GM12878 (cell line): ENCODE results near the gene PTGIS. TPM values are rescaled to one million over a fixed set of nuclear protein-coding genes. Genes with fewer than 3 reads are reported as not detected.

Source experiments
- ATAC-seq: fragments of 200-7000 bp; cut with Tn5 transposase; 3 replicates; pipeline ENCODE4 v1.9.1; 2020; ENCODE audit warnings: mild to moderate bottlenecking, moderate library complexity
- BruUV-seq: library from RNA; stranded (reverse); fragments of 400-500 nt; replicated peaks from 2 replicates; lab custom pipeline; 2021; lab: Mats Ljungman, UMichigan
- CTCF ChIA-PET: fragments of 300-600 bp; sonication (Branson Sonifier 250); formaldehyde crosslinking; extraction: SDS; loops from one replicate; lab custom pipeline; 2021; ENCODE audit warnings: inconsistent platforms; lab: Yijun Ruan, JAX
- POLR2A ChIA-PET: fragments of 350-600 bp; formaldehyde crosslinking; extraction: SDS; loops from one replicate; lab custom pipeline; 2021; ENCODE audit warnings: inconsistent platforms; lab: Charles Lee
- RAD21 ChIA-PET: fragments of 300-600 bp; sonication (Branson Sonifier 250); formaldehyde crosslinking; loops from one replicate; lab custom pipeline; 2023; ENCODE audit warnings: antibody characterized with exemption; ENCODE audit not compliant: unreplicated experiment; lab: Charles Lee
- SMC1A ChIA-PET: fragments of 300-600 bp; sonication (Branson Sonifier 250); formaldehyde crosslinking; loops from one replicate; lab custom pipeline; 2023; ENCODE audit not compliant: unreplicated experiment, uncharacterized antibody; lab: Charles Lee
- DNase-seq: peaks from one replicate; pipeline ENCODE4 v3.0.0-alpha.2; 2011; ENCODE audit warnings: low read depth, low spot score
- FAIRE-seq: peaks from 3 replicates; lab custom pipeline; 2011; peaks lifted over from hg19 to GRCh38; lab: Jason Lieb, UNC
- H2AFZ ChIP-seq: 2 replicates; pipeline ENCODE4 v1.6.0; 2011; ENCODE audit warnings: low read depth, low read length, control low read depth; ENCODE audit not compliant: control insufficient read depth
- H3K27ac ChIP-seq: 2 replicates; pipeline ENCODE4 v1.5.1; 2011; ENCODE audit warnings: control low read depth; ENCODE audit not compliant: control insufficient read depth, insufficient read depth
- H3K27me3 ChIP-seq, 2 experiments: replicated peaks in 1 of 2; 2 replicates each; pipeline versions ENCODE4 v1.6.0 to v1.6.1; 2011; ENCODE audit warnings: low read length in 1 of 2; ENCODE audit not compliant: control insufficient read depth in 2 of 2, insufficient read depth in 2 of 2
- H3K36me3 ChIP-seq, 2 experiments: 2 replicates each; pipeline ENCODE4 v1.5.1; 2011; ENCODE audit warnings: low read length in 1 of 2; ENCODE audit not compliant: control insufficient read depth in 2 of 2, insufficient read depth in 2 of 2
- H3K4me1 ChIP-seq: 2 replicates; pipeline ENCODE4 v1.6.1; 2011; ENCODE audit warnings: mild to moderate bottlenecking, low read length, moderate library complexity, mixed read lengths; ENCODE audit not compliant: control insufficient read depth, insufficient read depth
- H3K4me2 ChIP-seq: 2 replicates; pipeline ENCODE4 v1.6.0; 2011; ENCODE audit warnings: control low read depth; ENCODE audit not compliant: control insufficient read depth, insufficient read depth
- H3K4me3 ChIP-seq: fragments of 200-600 bp; sonication (generic); 2 replicates; pipeline ENCODE4 v1.5.1; 2016
- H3K79me2 ChIP-seq: 2 replicates; pipeline ENCODE4 v1.6.0; 2011; ENCODE audit warnings: low read length; ENCODE audit not compliant: control insufficient read depth, insufficient read depth
- H3K9ac ChIP-seq: 2 replicates; pipeline ENCODE4 v1.8.0; 2011; ENCODE audit warnings: low read length, control low read depth, mixed read lengths; ENCODE audit not compliant: control insufficient read depth, insufficient read depth
- H3K9me3 ChIP-seq: replicated peaks from 3 replicates; pipeline ENCODE4 v1.5.1; 2011; ENCODE audit warnings: mild to moderate bottlenecking, low read length; ENCODE audit not compliant: control insufficient read depth, insufficient read depth
- H4K20me1 ChIP-seq: 2 replicates; pipeline ENCODE4 v1.6.0; 2011; ENCODE audit not compliant: control insufficient read depth, insufficient read depth
- EZH2 ChIP-seq: IDR thresholded peaks from 2 replicates; pipeline ENCODE4 v1.6.1; 2012; ENCODE audit warnings: low read depth, mild to moderate bottlenecking, control low read depth, inconsistent platforms, low read length, borderline replicate concordance; ENCODE audit not compliant: control insufficient read depth
- FOS ChIP-seq: IDR thresholded peaks from 3 replicates; pipeline ENCODE4 v1.6.1; 2011; ENCODE audit warnings: borderline replicate concordance; ENCODE audit not compliant: insufficient read length; ENCODE audit errors: extremely low read depth
- HCFC1 ChIP-seq: fragments of 150-350 bp; IDR thresholded peaks from 2 replicates; pipeline ENCODE4 v1.6.1; 2014; ENCODE audit warnings: low read length
- NFYA ChIP-seq: IDR thresholded peaks from 2 replicates; pipeline ENCODE4 v1.6.1; 2011; ENCODE audit warnings: low read depth, mild to moderate bottlenecking, low read length, improper control_type of control experiment, borderline replicate concordance
- POLR2A ChIP-seq: IDR thresholded peaks from 2 replicates; pipeline ENCODE4 v1.6.1; 2011; ENCODE audit warnings: low read depth, mild to moderate bottlenecking, low read length
- SUZ12 ChIP-seq: fragments of 200-600 bp; sonication (generic); IDR thresholded peaks from one replicate; pipeline ENCODE4 v1.6.1; 2018; ENCODE audit warnings: antibody characterized with exemption, mild to moderate bottlenecking; ENCODE audit not compliant: unreplicated experiment
- TAF1 ChIP-seq: IDR thresholded peaks from 2 replicates; pipeline ENCODE4 v1.6.1; 2011; ENCODE audit warnings: mild to moderate bottlenecking, low read depth, low read length, borderline replicate concordance
- TBL1XR1 ChIP-seq: IDR thresholded peaks from 2 replicates; pipeline ENCODE4 v1.6.1; 2012; ENCODE audit warnings: low read depth, low read length, improper control_type of control experiment
- ZNF622 ChIP-seq: fragments of 450-650 bp; IDR thresholded peaks from 2 replicates; pipeline ENCODE4 v1.6.1; 2017; ENCODE audit warnings: mild to moderate bottlenecking, inconsistent platforms
- WGBS: methylation state at CpG from one replicate; pipeline ENCODE4 v1.1.6; 2016; ENCODE audit warnings: low lambda C conversion rate; ENCODE audit not compliant: insufficient replicate concordance, insufficient coverage; ENCODE audit errors: missing lambda C conversion rate; 5-methylcytosine and 5-hydroxymethylcytosine counted together
- in situ Hi-C: fragments of 300-500 bp; cut with MboI; formaldehyde crosslinking; loops from 9 replicates; pipeline ENCODE4 v1.14.3; 2018; ENCODE audit warnings: mixed read lengths
- intact Hi-C: fragments of 100-400 bp; cut with micrococcal nuclease; formaldehyde crosslinking; loops from one replicate; pipeline ENCODE4 v1.14.2; 2022; ENCODE audit not compliant: unreplicated experiment
- polyA plus RNA-seq, 11 experiments: library from polyadenylated mRNA; depleted of rRNA in 4 of 11; unstranded in 6 of 11; stranded (reverse) in 5 of 11; fragments of >200 nt; fragmentation: Nextera tagmentation in 4 of 11; fragmentation: Illumina TruSeq in 1 of 11; extraction: Ambion mirVana in 4 of 11; extraction: Trizol in 1 of 11; gene quantifications; 1 replicate in 1 of 11; 2 replicates in 10 of 11; pipeline versions ENCODE4 v1.2.1 to v1.2.3, GENCODE V29; 2011 to 2016; ENCODE audit warnings: inconsistent platforms in 2 of 11, missing spikeins in 2 of 11, low read depth in 1 of 11
- total RNA-seq, 4 experiments: library from RNA; depleted of rRNA in 3 of 4; stranded (reverse); fragments of >200 nt in 3 of 4; fragmentation: Illumina TruSeq in 1 of 4; extraction: Trizol in 1 of 4; gene quantifications; 2 replicates each; pipeline versions ENCODE4 v1.2.1 to v1.2.3, GENCODE V29; 2013 to 2021
- TF ChIP-seq, protein P1 (sequence below), 3 experiments: IDR thresholded peaks in 2 of 3; conservative IDR thresholded peaks in 1 of 3; 2 replicates each; pipeline ENCODE4 v1.5.1; 2011; ENCODE audit warnings: low read depth in 3 of 3, low read length in 3 of 3, mild to moderate bottlenecking in 3 of 3, control low read depth in 2 of 3, moderate library complexity in 2 of 3, inconsistent platforms in 1 of 3, mixed read lengths in 1 of 3; ENCODE audit not compliant: control insufficient read depth in 2 of 3, insufficient read depth in 1 of 3; ENCODE audit errors: extremely low read depth in 1 of 3
- TF ChIP-seq, protein P2 (sequence below): fragments of 450-650 bp; IDR thresholded peaks from 2 replicates; pipeline ENCODE4 v1.6.1; 2017; ENCODE audit warnings: mild to moderate bottlenecking, low read depth, inconsistent platforms; ENCODE audit not compliant: poor library complexity, severe bottlenecking
- TF ChIP-seq, protein P3 (sequence below): fragments of 450-650 bp; IDR thresholded peaks from 2 replicates; pipeline ENCODE4 v1.6.1; 2016; ENCODE audit warnings: mild to moderate bottlenecking
- TF ChIP-seq, protein P4 (sequence below): IDR thresholded peaks from 2 replicates; pipeline ENCODE4 v1.6.1; 2011; ENCODE audit warnings: mild to moderate bottlenecking, low read depth, low read length, moderate library complexity; ENCODE audit not compliant: insufficient replicate concordance
- TF ChIP-seq, protein P5 (sequence below): fragments of 450-650 bp; IDR thresholded peaks from 2 replicates; pipeline ENCODE4 v1.6.1; 2018; ENCODE audit warnings: borderline replicate concordance, mild to moderate bottlenecking; ENCODE audit not compliant: partially characterized antibody

The PTGIS gene
- total and polyA plus RNA-seq, 10 of the 15 experiments (the other 5 are each of a cell fraction or from before 2014, with no cell fraction given) = 0.10 TPM; not detected in 9

DNA sequence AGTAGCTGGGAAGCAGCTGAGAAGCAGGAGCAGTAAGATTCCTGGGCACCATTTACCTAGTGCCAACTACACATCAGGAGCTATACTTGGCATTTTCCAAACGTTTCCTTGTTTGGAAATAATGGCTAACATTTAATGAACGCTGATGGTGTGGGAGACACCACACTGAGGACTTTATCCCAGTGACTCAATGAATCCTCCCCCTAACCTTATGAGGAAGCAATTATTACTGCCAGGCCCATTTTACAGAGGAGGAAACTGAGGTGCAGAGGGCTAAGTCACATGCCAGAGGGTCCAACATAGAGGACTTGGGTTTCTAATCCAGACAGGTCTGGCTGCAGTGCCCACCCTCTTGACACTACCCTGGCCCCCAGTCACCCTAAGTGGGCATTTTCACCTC, 6.1 kb downstream of the PTGIS start (continued):
- TF ChIP-seq, protein P1, sequence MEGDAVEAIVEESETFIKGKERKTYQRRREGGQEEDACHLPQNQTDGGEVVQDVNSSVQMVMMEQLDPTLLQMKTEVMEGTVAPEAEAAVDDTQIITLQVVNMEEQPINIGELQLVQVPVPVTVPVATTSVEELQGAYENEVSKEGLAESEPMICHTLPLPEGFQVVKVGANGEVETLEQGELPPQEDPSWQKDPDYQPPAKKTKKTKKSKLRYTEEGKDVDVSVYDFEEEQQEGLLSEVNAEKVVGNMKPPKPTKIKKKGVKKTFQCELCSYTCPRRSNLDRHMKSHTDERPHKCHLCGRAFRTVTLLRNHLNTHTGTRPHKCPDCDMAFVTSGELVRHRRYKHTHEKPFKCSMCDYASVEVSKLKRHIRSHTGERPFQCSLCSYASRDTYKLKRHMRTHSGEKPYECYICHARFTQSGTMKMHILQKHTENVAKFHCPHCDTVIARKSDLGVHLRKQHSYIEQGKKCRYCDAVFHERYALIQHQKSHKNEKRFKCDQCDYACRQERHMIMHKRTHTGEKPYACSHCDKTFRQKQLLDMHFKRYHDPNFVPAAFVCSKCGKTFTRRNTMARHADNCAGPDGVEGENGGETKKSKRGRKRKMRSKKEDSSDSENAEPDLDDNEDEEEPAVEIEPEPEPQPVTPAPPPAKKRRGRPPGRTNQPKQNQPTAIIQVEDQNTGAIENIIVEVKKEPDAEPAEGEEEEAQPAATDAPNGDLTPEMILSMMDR (IDR thresholded peaks at IDR 0.05 in 2 of 3, conservative IDR thresholded peaks at IDR 0.05 in 1 of 3; ENCODE audit: control insufficient read depth in 2 of 3, extremely low read depth in 1 of 3, insufficient read depth in 1 of 3, low read depth in 3 of 3, low read length in 3 of 3) = no peak
- TF ChIP-seq HCFC1 = no peak
- TF ChIP-seq, protein P2, sequence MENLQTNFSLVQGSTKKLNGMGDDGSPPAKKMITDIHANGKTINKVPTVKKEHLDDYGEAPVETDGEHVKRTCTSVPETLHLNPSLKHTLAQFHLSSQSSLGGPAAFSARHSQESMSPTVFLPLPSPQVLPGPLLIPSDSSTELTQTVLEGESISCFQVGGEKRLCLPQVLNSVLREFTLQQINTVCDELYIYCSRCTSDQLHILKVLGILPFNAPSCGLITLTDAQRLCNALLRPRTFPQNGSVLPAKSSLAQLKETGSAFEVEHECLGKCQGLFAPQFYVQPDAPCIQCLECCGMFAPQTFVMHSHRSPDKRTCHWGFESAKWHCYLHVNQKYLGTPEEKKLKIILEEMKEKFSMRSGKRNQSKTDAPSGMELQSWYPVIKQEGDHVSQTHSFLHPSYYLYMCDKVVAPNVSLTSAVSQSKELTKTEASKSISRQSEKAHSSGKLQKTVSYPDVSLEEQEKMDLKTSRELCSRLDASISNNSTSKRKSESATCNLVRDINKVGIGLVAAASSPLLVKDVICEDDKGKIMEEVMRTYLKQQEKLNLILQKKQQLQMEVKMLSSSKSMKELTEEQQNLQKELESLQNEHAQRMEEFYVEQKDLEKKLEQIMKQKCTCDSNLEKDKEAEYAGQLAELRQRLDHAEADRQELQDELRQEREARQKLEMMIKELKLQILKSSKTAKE = no peak
- no peak for TF ChIP-seq EZH2
- TF ChIP-seq POLR2A = no peak

DNA sequence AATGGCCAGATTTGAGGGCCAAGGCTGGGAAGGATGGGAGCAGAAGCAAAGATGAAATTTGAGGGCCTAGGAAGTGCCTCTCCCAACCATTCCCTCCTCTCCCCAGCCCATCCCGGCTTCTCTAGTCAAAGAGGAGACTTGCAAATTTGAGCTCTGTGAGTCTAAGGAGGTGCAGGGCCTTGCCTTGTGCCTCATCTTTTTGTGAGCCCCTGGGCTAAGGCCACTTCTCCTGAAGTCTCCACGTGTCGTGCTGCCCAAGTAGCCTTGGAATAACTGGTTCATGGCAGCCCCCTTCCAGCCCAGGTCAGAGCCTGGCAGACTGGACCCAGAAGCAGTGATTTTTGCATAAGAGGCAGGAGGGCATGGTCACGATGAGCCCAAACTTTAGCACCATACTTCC, 6.7 kb downstream of the PTGIS start:
- H3K4me2 ChIP-seq = no peak overlapping the region
- ChIA-PET CTCF (no interaction called here), POLR2A (no interaction called here), SMC1A (no interaction called here), RAD21 (no interaction called here)
- no TSS peak for BruUV-seq
- H3K79me2 ChIP-seq = no peaks in the 10 kb centered on the region
- no peak overlapping the region for H2AFZ ChIP-seq
- FAIRE-seq (no peak), DNase-seq (no peak), ATAC-seq (no peak)
- peaks cover 2 to 3% of the 10 kb centered on the region in 2 experiments; a peak in 3 of 4 replicates for H3K27me3 ChIP-seq
- WGBS = 26% methylated on average over 4 of the region's 4 CpGs
- no peaks in the 10 kb centered on the region for H4K20me1 ChIP-seq
- H3K9me3 ChIP-seq = no peaks in the 10 kb centered on the region
- no peak overlapping the region for H3K4me3 ChIP-seq
- H3K4me1 ChIP-seq = no peaks in the 10 kb centered on the region
- intact Hi-C loops = no loop called here
- no peak overlapping the region for H3K9ac ChIP-seq
- H3K36me3 ChIP-seq = no peaks in the 10 kb centered on the region
- H3K27ac ChIP-seq = no peak overlapping the region
- in situ Hi-C loops = no loop called here
- TF ChIP-seq FOS (no peak), TAF1 (no peak), TBL1XR1 (no peak), ZNF622 (no peak), NFYA (no peak), SUZ12 (no peak)
- TF ChIP-seq, protein P3, sequence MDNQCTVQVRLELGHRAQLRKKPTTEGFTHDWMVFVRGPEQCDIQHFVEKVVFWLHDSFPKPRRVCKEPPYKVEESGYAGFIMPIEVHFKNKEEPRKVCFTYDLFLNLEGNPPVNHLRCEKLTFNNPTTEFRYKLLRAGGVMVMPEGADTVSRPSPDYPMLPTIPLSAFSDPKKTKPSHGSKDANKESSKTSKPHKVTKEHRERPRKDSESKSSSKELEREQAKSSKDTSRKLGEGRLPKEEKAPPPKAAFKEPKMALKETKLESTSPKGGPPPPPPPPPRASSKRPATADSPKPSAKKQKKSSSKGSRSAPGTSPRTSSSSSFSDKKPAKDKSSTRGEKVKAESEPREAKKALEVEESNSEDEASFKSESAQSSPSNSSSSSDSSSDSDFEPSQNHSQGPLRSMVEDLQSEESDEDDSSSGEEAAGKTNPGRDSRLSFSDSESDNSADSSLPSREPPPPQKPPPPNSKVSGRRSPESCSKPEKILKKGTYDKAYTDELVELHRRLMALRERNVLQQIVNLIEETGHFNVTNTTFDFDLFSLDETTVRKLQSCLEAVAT = no peak
- TF ChIP-seq, protein P4, sequence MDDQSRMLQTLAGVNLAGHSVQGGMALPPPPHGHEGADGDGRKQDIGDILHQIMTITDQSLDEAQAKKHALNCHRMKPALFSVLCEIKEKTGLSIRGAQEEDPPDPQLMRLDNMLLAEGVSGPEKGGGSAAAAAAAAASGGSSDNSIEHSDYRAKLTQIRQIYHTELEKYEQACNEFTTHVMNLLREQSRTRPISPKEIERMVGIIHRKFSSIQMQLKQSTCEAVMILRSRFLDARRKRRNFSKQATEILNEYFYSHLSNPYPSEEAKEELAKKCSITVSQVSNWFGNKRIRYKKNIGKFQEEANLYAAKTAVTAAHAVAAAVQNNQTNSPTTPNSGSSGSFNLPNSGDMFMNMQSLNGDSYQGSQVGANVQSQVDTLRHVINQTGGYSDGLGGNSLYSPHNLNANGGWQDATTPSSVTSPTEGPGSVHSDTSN = no peak
- TF ChIP-seq, protein P5, sequence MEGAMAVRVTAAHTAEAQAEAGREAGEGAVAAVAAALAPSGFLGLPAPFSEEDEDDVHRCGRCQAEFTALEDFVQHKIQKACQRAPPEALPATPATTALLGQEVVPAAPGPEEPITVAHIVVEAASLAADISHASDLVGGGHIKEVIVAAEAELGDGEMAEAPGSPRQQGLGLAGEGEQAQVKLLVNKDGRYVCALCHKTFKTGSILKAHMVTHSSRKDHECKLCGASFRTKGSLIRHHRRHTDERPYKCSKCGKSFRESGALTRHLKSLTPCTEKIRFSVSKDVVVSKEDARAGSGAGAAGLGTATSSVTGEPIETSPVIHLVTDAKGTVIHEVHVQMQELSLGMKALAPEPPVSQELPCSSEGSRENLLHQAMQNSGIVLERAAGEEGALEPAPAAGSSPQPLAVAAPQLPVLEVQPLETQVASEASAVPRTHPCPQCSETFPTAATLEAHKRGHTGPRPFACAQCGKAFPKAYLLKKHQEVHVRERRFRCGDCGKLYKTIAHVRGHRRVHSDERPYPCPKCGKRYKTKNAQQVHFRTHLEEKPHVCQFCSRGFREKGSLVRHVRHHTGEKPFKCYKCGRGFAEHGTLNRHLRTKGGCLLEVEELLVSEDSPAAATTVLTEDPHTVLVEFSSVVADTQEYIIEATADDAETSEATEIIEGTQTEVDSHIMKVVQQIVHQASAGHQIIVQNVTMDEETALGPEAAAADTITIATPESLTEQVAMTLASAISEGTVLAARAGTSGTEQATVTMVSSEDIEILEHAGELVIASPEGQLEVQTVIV = no peak
